ENCODE measurements around the gene HOPX. TPM values are rescaled to one million over a fixed set of nuclear protein-coding genes. Genes with fewer than 3 reads are reported as not detected.

Gene HOPX
- total and polyA plus RNA-seq, 2 of the 4 experiments (the other 2 are of a cell fraction): 1.3 to 1.7 TPM

DNA sequence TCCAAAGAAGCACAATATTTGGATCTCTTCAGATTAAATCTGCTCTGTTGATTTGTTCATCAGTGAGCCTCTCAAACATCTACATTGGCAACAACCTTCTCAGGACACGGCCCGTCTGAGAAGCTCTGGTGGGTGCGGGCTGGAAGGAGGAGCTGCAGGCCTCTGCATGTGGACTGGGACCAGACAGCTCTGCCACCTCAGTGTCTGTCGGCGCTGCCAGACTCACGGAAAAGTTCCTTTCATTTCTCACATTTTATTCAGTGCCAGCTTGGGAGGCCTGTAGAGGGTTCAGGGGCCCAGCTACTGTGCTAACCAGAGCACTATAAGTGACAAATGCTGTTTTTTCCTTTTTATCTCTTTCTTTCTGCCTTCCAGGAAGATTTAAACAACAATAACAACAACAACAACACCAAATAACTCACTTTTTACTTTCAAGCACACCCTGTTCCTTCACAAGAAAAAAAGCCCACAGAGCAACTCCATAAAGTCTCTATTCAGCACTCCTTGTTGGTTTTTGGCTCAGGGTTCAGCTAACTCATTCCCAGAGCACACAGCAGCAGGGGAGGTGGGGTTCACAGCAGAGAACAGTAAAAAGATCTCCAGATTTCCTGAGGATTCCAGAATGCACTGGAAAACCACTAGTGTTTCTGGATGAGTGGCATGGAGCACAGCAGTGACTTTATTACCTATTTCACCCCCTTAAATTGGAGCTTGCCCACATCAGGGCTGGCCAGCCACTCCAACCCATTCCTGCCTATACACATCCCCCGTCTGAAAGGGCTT lies 23.2 kb upstream of the HOPX start:
- Histone ChIP-seq H3K18ac (ENCODE audit: low read depth, low read length) (no peak overlapping the region), H3K36me3 (ENCODE audit: control insufficient read depth, insufficient read depth, low read length) (no peaks in the 10 kb centered on the region), H2BK5ac (ENCODE audit: low read depth, low read length, poor library complexity, severe bottlenecking) (no peak overlapping the region), H4K20me1 (ENCODE audit: insufficient read depth, low read length) (no peaks in the 10 kb centered on the region), H4K91ac (ENCODE audit: insufficient read depth, low read depth, low read length) (no peak overlapping the region), H3K9ac (ENCODE audit: low read depth, low read length) (no peak overlapping the region), H3K9me1 (ENCODE audit: insufficient read depth, low read length) (no peaks in the 10 kb centered on the region), H3K27ac (ENCODE audit: insufficient read depth, low read length) (no peak overlapping the region), H2BK15ac (ENCODE audit: low read depth, low read length) (no peak overlapping the region), H2AK9ac (replicated peaks; ENCODE audit: low read depth, low read length, poor library complexity) (no peak overlapping the region), H3K79me1 (ENCODE audit: low read depth in 1 of 2, low read length in 2 of 2) (no peaks in the 10 kb centered on the region), H2AK5ac (ENCODE audit: low read depth, low read length) (no peak overlapping the region), H2AFZ (replicated peaks; ENCODE audit: low read length, poor library complexity) (peak overlapping the region; percentile 16), H4K5ac (ENCODE audit: low read depth, low read length) (no peak overlapping the region), H3K4me2 (ENCODE audit: low read depth, low read length) (no peak overlapping the region), H2BK20ac (ENCODE audit: low read depth, low read length) (no peak overlapping the region), H3K14ac (replicated peaks; ENCODE audit: low read depth, low read length) (no peak overlapping the region), H3K4me3 (ENCODE audit: insufficient read depth, low read depth, low read length) (no peak overlapping the region), H3K27me3 (ENCODE audit: control insufficient read depth, insufficient read depth, low read length) (peaks cover 15% of the 10 kb centered on the region), H3K4me1 (ENCODE audit: control insufficient read depth, insufficient read depth, low read length) (no peaks in the 10 kb centered on the region), H2BK120ac (ENCODE audit: low read depth, low read length) (no peak overlapping the region), H3K56ac (ENCODE audit: extremely low read depth, insufficient read depth, low read length) (no peak overlapping the region), H3K4ac (ENCODE audit: low read depth, low read length) (no peak overlapping the region), H3K23ac (ENCODE audit: low read depth, low read length) (no peak overlapping the region), H3K9me3 (ENCODE audit: control insufficient read depth, insufficient read depth, low read length) (peaks cover 3% of the 10 kb centered on the region; the same call in 1 of the 2 replicates), H4K8ac (ENCODE audit: low read depth in 2 of 2, low read length in 2 of 2) (no peak overlapping the region)
- ATAC-seq (ENCODE audit: low read depth) (no peak), DNase-seq (no peak)
- WGBS, 2 experiments (ENCODE audit: extremely low coverage in 2 of 2, insufficient read length in 1 of 2): 30% methylated on average over 2 of the region's 7 CpGs; no CpG with 5 or more reads in 1 of the 2 experiments
- in situ Hi-C loops (cut with MboI; ENCODE audit: low sequenced_read_pairs) (no loop called here), intact Hi-C loops (cut with micrococcal nuclease) (no loop called here), dilution Hi-C loops (cut with HindIII; ENCODE audit: low sequenced_read_pairs, unreplicated experiment) (no loop called here)
- POLR2A ChIA-PET (ENCODE audit: unreplicated experiment): no interaction called here
- no TSS peak for BruUV-seq (replicated peaks)
- CTCF ChIA-PET: interaction anchor here (0.6 to 1.4 kb wide), 2 partner anchors 33 to 95 kb away, joined by 4 read pairs; no protein-coding TSS in a partner anchor
- TF ChIP-seq RCOR1 (IDR thresholded peaks at IDR 0.05; ENCODE audit: insufficient replicate concordance, low read length) (no peak), NFE2L2 (IDR thresholded peaks at IDR 0.05; ENCODE audit: low read depth, low read length) (no peak), MXI1 (IDR thresholded peaks at IDR 0.05; ENCODE audit: borderline replicate concordance, low read depth, low read length) (no peak), RFX5 (IDR thresholded peaks at IDR 0.05; ENCODE audit: low read depth, low read length) (no peak), CTCF (conservative IDR thresholded peaks at IDR 0.05; ENCODE audit: low read depth, low read length) (no peak), POLR2A (IDR thresholded peaks at IDR 0.05; ENCODE audit: low read depth, low read length) (no peak), CEBPB (IDR thresholded peaks at IDR 0.05; ENCODE audit: low read depth, low read length) (no peak), RAD21 (IDR thresholded peaks at IDR 0.05; ENCODE audit: low read length) (no peak), CHD1 (IDR thresholded peaks at IDR 0.05; ENCODE audit: low read depth, low read length) (no peak), FOS (IDR thresholded peaks at IDR 0.05; ENCODE audit: low read depth, low read length) (no peak), MAFK (IDR thresholded peaks at IDR 0.05; ENCODE audit: low read depth, low read length) (no peak), ELK1 (IDR thresholded peaks at IDR 0.05; ENCODE audit: borderline replicate concordance, low read depth, low read length) (no peak), MAZ (IDR thresholded peaks at IDR 0.05; ENCODE audit: borderline replicate concordance, low read depth, low read length) (no peak), SMC3 (IDR thresholded peaks at IDR 0.05; ENCODE audit: low read depth, low read length) (no peak), USF2 (IDR thresholded peaks at IDR 0.05; ENCODE audit: low read depth, low read length) (no peak)
